Measurements from ENCODE around the gene INPP5A. TPM values are rescaled to one million over a fixed set of nuclear protein-coding genes. Genes with fewer than 3 reads are reported as not detected.

Gene INPP5A
- total and polyA plus RNA-seq, 2 of the 13 experiments (the other 11 are each of a cell fraction or from before 2014, with no cell fraction given) = 17.5 to 37.9 TPM

- Histone ChIP-seq H3K4me3 (replicated peaks in 1 of 3; ENCODE audit: insufficient read depth in 1 of 3, low read depth in 2 of 3, low read length in 3 of 3) (no peak overlapping the region), H3K9me3 (ENCODE audit: low read length) (peaks cover 22% of the 10 kb centered on the region), H2AFZ (ENCODE audit: low read length) (no peak overlapping the region), H3K4me2 (ENCODE audit: low read depth, low read length) (no peak overlapping the region), H3K27ac (ENCODE audit: extremely low read length, insufficient read depth, low read length) (no peak overlapping the region), H4K20me1 (ENCODE audit: insufficient read depth, low read length) (no peaks in the 10 kb centered on the region), H3K27me3 (ENCODE audit: control insufficient read depth in 1 of 2, insufficient read depth in 2 of 2, low read length in 2 of 2) (peaks cover under 1 to 43% of the 10 kb centered on the region in 2 experiments; a peak in 4 of 5 replicates), H3K4me1 (ENCODE audit: insufficient read depth, low read length) (peaks cover 10% of the 10 kb centered on the region), H3K36me3 (replicated peaks in 1 of 2; ENCODE audit: control insufficient read depth in 1 of 2, insufficient read depth in 2 of 2, low read length in 2 of 2) (no peaks in the 10 kb centered on the region), H3K79me2 (ENCODE audit: insufficient read depth, low read length) (no peaks in the 10 kb centered on the region), H3K9ac (ENCODE audit: insufficient read depth, low read depth, low read length) (no peak overlapping the region)
- intact Hi-C loops (cut with micrococcal nuclease; ENCODE audit: unreplicated experiment) (no loop called here), in situ Hi-C loops (cut with HindIII; ENCODE audit: extremely low pct_ligation_motif_present, low pct_unique_long_range_greater_than_20kb) (no loop called here)
- TF ChIP-seq CBX5 (CRISPR knock-in tag; IDR thresholded peaks at IDR 0.05; ENCODE audit: borderline replicate concordance) (no peak), HINFP (CRISPR knock-in tag; IDR thresholded peaks at IDR 0.05; ENCODE audit: low read depth) (no peak), ZNF503 (CRISPR knock-in tag; IDR thresholded peaks at IDR 0.05) (no peak), ZC3H4 (CRISPR knock-in tag; IDR thresholded peaks at IDR 0.05; ENCODE audit: borderline replicate concordance) (no peak), ZBTB20 (CRISPR knock-in tag; IDR thresholded peaks at IDR 0.05; ENCODE audit: borderline replicate concordance, low read depth) (no peak), ARNT (IDR thresholded peaks at IDR 0.05) (no peak), ZBTB25 (CRISPR knock-in tag; IDR thresholded peaks at IDR 0.05) (no peak), ZFAT (CRISPR knock-in tag; conservative IDR thresholded peaks at IDR 0.05) (no peak), NONO (IDR thresholded peaks at IDR 0.05) (no peak), NONO (CRISPR knock-in tag; conservative IDR thresholded peaks at IDR 0.05) (no peak)
- DNase-seq (ENCODE audit: low spot score) = no peak
- no peak for ATAC-seq
- no TSS peak for BruUV-seq (replicated peaks)
- POLR2A ChIA-PET = no interaction called here
- 17% methylated on average over 8 of the region's 8 CpGs for WGBS (ENCODE audit: low lambda C conversion rate)
- CTCF ChIA-PET (ENCODE audit: low intra/inter-chr PET ratio, low total read pairs) = no interaction called here
- FAIRE-seq = no peak
These were observed 291.8 kb downstream of the INPP5A start for GRCh38 chr10:132829403-132829802.

Data from HepG2 (cell line).